ENCODE measurements around the gene ALDH1A1. TPM values are rescaled to one million over a fixed set of nuclear protein-coding genes. Genes with fewer than 3 reads are reported as not detected.

ALDH1A1 gene
- 4,385 to 6,290 TPM (median 5,173 TPM) in 5 replicates for total RNA-seq (2022; extraction: Qiagen RNA extraction)

DNA sequence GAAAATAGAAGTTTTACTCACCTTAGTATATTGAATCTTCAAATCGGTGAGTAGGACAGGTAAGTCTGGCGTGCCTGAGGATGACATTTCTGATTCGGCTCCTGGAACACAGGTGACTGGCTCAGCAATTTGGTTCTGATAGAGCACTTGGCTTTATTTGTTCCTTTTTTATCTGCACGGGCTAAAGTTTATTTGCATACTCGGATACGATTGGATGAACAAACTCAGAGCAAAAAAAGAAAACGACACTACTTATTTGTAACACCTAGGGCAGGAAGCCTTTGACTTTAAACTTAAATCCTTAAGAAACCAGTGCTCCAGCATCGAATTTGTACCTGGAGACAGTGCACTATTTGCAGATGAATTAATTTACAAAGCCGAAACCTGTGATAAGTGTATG, at the start of gene ALDH1A1:
Gene ALDH1A1, minus strand, starts transcription at position 140 of the 400 bp plus-strand sequence. Its CDS starts 53 bp downstream, at position 87.

Other genes with a start within 250 kb of the ALDH1A1 start
- 1,050 to 1,331 TPM (median 1,184 TPM) in 5 replicates for gene ANXA1, start 198.8 kb upstream of the ALDH1A1 start, total RNA-seq (2022; extraction: Qiagen RNA extraction)